ENCODE measurements around the gene SHISA6. TPM values are rescaled to one million over a fixed set of nuclear protein-coding genes. Genes with fewer than 3 reads are reported as not detected.
"Not testable (repeated sequence)": the region's sequence is repeated elsewhere in the genome, so short reads cannot be mapped to it uniquely, and the experiment has no call there.

Gene SHISA6
- total RNA-seq, 1 donor from 2014 or later = 3.0 TPM

GRCh38 chr17:11267999-11268575 lies 27.1 kb downstream of the SHISA6 start:
- no peak for DNase-seq

DNA sequence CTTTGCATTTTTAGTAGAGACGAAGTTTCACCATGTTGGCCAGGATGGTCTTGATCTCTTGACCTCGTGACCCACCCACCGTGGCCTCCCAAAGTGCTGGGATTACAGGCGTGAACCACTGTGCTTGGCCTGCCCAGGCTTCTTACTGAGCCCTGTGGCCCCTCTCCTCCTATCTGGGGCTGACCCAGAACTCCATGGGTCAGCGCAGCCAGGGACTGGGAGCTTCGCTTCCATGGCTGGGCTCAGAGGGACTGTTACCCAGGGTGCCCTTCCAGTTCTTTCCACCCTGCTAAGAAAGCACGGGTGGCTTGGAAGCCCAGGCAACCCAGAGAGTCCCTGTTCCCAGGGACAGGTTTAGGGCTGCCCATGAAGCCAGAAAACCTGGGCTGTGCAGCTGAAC lies 28.2 kb downstream of the SHISA6 start:
- no peak for DNase-seq

DNA sequence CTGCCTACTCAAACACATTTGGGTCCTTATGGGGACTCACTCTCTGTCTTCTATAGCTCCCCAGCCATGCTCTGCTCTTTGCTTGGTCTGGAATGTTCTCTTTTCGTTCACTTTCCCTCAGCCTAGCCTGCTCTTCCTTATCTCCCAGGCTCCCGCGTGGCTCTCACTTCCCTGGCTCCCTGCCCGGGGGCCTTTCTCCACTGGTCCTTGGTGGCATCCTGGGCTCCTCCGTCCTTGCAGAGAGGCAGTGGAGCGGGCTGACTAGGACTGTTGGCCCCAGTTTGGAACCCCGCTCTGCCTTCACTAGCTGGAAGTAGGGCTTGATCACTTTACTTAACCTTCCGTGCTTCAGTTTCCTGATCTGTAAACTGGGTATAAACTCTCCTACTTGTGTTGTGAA lies 31.2 kb downstream of the SHISA6 start:
- no peak for DNase-seq

DNA sequence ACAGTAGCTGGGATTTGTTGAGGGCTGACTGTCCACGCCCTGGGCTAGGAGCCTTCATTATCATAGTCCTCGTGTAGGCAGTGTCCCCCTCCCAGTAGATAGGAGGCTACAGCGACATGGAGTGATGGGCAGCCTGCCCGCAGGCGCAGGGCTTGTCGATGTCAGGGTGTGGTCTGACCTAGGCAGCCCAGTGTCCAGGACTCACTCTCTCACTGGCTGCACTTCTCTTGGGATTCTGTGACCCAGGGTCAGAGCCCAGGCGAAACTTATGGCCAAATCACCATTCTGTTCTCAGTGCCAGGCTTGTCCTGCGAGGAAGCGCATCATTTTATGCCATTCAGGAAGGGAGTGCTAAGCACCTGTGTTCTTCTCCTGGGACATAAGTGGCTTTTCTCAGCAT lies 32.6 kb downstream of the SHISA6 start:
- DNase-seq = no peak

DNA sequence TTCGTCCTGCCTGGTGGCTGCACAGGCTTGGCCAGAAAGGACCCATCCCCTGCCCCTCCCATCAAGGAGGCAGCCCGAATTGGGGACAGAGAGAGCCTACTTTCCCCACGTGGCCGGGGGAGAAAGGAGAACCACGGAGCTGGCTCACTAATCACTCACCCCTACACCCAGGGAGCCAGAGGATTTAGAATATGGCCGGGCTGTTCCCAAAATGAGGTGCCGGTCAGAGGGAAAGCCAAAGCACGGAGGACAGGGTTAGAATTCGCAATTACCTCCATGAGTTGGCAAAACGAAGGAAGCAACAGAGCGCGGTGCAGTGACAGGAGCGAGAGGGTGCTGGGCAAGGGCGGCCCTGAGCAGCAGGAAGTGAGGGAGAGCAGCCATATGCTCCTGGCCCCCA lies 33.1 kb downstream of the SHISA6 start:
- DNase-seq = no peak

DNA sequence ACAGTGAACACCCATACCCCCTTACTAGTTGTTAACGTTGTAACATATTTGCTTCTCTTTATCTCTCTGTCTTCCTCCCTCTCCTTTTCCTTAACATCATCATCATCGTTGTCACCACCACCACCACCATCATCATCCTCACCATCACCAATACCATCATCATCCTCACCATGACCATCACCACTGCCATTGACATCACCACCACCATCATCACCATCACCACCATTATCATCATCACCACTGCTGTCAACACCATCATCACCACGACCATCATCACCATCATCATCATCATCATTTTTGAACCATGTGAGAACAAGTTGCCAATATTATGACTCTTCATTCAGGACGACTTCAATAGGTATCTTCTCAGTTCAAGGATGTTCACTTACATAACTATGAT lies 35.5 kb downstream of the SHISA6 start:
- DNase-seq = no peak

GRCh38 chr17:11278186-11278991 lies 37.4 kb downstream of the SHISA6 start:
- no peak for DNase-seq

- no peak for DNase-seq
These were observed 37.9 kb downstream of the SHISA6 start for GRCh38 chr17:11278992-11279270.

GRCh38 chr17:11279776-11280344 lies 38.8 kb downstream of the SHISA6 start:
- DNase-seq = no peak

DNA sequence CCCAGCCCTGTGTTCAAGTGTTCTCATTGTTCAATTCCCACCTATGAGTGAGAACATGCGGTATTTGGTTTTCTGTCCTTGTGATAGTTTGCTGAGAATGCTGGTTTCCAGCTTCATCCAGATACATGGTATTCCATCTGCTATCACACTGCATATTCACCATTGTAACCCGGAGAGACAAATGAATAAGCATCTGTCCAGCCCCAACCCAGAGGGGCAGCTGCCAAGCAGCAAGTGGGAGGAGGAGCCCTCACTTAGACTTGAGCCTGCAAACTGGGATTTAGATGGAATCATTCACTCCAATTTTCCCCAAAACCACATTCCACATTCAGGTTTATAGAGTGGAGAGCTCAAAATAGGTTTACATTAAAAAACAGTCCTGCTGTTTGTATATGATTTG lies 41.6 kb downstream of the SHISA6 start:
- DNase-seq = no peak

DNA sequence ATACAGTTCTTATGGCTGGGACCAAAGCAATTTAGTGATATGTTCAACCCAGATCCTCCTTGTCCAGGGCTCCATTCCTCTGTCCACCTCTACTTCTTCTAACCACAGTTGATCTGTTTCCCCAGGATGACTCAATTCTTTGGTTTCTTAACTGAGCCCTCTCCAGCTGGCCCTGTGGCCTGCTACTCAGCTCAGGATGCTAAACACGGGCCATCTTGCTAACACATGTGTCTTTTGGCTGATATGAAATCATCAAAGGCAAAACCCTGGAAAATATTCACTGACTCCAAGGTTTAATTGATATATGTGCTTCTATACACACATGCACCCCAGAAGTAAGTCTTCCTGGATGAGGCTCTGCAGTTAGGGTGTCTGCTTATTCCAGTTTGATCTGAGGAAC lies 43.8 kb downstream of the SHISA6 start:
- DNase-seq = peak; percentile 51

DNA sequence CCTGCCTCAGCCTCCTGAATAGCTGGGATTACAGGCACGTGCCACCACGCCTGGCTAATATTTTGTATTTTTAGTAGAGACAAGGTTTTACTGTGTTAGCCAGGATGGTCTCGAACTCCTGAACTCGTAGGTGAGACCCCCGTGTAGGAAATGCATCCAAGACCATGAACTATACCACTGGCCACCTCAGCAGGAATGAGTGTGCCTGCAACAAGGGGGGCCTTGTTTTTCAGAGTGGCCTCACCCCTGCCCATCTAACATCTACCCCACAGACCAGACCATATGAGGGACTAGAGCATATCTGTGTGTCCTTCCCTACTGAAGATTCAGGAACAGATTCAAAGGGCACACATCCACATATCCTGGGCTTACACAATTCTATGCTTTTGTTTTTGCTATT lies 44.9 kb downstream of the SHISA6 start:
- no peak for DNase-seq

- no peak for DNase-seq
These were observed 46.8 kb downstream of the SHISA6 start for GRCh38 chr17:11287791-11288190.

DNA sequence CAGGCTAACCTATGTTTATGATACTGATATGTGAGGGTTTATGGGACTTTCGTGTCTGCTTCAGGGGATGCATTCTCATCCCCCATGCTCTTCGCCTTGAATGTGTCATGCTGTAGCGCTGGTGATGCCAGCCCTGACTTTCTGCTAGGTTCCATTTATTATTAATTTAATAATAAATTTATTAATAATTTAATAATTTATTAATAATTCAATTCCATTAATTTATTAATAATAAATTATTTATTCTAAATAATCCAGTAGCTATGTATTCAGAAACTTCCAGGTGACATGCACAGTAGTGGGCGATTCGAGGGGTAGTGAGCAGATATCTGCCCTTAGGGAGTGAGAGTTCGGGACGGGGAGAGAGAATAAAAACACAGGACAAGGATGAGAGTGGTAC lies 49.8 kb downstream of the SHISA6 start:
- DNase-seq = no peak

GRCh38 chr17:11292491-11292890 lies 51.5 kb downstream of the SHISA6 start:
- DNase-seq = no peak

DNA sequence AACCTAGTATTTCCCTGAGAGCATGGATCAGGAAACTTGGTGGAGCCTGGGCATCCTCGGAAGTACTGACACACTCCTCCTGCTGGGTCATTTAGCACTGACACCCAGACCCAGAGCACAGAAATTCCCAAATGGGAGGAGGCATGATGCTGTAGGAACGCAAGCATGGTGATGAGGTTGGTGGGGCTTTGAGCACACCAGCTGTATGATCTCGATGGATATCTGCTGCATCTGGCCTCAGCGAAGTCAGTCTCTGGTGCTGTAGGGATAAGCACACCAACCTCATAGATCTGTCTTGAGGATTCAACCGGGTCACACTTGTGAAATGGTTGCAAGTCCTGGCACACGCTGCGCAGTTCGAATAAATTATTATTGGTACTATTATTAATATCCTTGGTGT lies 52.5 kb downstream of the SHISA6 start:
- DNase-seq = no peak

DNA sequence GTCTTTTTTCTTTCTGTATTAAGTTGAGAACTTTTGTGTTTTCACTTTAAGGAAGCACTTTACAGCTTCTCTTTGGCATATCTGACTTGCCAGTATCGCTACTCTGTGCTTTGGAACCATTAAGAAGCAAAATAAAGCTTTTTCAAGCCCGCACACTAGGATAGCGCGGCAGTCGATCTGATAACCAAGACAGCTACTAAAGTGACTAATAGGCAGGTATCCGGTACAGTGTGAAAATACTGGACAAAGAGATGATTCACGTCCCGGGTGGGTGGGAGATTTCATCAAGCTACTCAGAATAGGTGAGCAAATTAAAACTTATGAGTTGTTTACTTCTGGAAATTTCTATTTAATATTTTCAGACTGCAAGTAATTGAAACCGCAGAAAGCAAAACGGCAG lies 53.8 kb downstream of the SHISA6 start:
- DNase-seq = no peak

DNA sequence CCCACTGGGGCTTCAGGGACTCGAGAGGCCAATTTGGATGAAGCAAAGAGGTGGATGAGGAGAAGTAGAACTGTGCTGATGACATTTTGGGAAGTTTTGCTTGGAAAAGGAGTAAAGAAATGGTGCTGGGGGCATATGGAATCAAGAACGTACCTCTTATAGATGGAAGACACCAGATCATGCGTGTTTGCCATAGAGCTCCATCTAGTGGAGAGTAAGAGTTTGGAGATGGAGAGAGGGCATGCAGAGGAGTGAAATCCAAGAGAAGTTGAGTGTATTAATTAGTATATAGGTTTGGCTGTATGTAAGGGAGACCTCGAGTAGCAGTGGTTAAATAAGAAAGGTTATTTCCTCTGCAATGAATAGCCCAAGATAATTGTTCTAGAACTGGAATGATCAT lies 56.0 kb downstream of the SHISA6 start:
- DNase-seq = no peak

DNA sequence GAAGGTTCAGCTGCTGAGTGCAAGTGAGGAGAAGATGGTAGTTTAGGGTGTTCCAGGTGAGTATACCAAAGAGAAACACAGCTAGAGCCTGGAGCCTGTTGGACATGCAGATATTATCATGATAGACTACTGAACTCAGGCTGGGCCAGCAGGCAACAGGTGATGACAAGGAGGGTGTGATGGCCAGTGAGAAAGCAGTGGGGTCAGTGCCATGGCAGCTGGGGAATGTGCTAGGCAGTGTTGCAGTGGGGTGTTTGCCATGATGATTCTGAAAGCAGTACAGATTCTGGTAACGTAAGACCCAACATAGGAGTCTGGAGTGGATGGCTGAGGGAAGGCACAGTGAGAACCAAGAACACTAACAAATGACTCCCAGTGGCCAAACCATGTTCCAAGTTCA lies 57.4 kb downstream of the SHISA6 start:
- no peak for DNase-seq

DNA sequence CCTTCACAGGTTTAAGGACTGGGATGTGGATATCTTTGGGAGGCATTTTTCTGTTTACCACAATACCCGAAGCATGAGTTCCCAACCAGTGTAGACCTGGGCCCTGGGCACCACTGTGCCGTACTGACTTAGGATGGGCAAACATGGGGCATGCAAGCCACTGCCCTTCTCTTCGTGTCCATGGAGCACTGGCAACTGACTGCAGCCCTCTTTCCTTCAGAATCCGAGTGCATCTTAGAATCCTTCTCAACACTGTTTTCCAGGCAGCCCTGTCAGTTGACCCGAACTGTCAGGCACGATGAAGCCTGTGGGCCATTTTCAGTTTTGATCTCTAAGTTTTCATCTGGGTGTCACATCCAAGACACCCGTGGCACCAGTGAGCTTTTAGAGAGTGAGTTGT lies 59.2 kb downstream of the SHISA6 start:
- no peak for DNase-seq

DNA sequence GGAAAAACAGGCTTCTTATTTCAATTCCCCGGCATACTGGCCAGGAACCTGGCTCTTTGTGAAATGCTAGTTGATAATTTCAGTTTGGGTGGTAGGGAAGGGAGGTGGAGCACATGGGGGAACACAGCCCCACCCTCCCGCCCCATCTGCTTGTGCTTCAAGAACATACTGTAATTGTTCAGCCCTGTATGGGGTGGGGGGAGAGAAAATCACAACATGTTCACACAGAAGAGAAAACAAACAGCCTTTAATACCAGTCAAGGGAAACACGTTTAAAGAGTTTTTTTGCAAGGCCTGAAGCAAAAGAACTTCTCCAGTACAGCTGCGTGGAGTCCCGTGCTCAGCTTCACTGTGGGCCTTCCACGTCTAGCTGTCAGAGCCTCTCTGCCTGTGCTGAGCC lies 59.7 kb downstream of the SHISA6 start:
- DNase-seq = peak; percentile 29

- DNase-seq = not testable (repeated sequence)
These were observed 60.9 kb downstream of the SHISA6 start for GRCh38 chr17:11301874-11302273.

DNA sequence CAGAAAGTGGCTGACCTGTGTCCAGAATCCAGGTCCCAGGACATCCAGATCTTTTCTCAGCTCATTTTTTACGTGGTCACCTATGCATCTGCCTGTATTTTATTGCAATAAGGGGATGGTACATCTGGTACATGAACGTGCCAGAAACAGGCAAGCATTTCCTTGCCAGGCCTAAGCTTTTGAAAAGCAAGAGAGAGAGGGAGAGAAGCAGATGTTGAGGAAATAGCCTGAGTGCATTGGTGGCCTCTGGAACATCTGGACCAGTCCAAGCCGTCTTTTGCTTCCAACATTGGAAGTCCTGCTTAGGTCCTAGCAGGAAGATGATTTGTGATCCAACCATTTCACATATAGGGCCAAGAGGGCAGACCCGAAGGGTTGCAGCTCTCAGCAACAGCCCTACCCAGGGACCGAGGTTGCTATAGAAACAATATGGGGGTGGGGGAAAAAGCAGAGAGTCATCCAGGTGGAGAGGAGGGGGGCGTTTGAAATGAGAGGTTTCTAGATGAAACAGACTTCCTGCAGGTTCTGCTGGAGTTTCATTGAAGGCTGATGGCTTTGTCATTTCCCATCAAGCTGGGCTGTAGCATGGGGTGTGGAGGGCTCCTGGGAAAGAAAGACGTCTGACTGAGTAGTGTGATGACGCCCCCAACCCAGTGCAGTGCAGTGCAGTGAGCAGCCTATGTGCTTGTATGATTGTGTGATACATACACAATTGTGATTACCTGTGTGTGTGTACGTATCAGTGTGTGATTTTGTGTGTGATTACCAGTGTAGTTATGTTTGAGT lies 61.6 kb downstream of the SHISA6 start:
- peak; percentile 70 for DNase-seq

All from skin of body (tissue), 2 donors.